Measurements from ENCODE around the gene HERC2.
"Not testable (repeated sequence)": the region's sequence is repeated elsewhere in the genome, so short reads cannot be mapped to it uniquely, and the experiment has no call there.

Gene HERC2

GRCh38 chr15:28289694-28290463 is 32.1 kb downstream of the HERC2 start:
- Mint-ChIP-seq H3K9me3 (peaks cover 9 to 10% of the 10 kb centered on the region in 2 donors), H3K4me1 (peaks cover 12 to 26% of the 10 kb centered on the region in 2 donors), H3K4me3 (no peak overlapping the region), H3K36me3 (peaks cover 54 to 70% of the 10 kb centered on the region in 2 donors), H3K27ac (peak overlapping the region; percentile 33), H3K27me3 (no peaks in the 10 kb centered on the region)
- DNase-seq (no peak), ATAC-seq (replicated peaks) (peak; percentile 24 to 31)

GRCh38 chr15:28288830-28289693 is 32.9 kb downstream of the HERC2 start:
- H3K9me3 Mint-ChIP-seq, H3K27me3 Mint-ChIP-seq: not testable (repeated sequence)
- Mint-ChIP-seq H3K4me3 (peak overlapping the region; percentile 55 to 70), H3K27ac (peak overlapping the region; percentile 33), H3K36me3 (peaks cover 55 to 71% of the 10 kb centered on the region in 2 donors), H3K4me1 (peaks cover 10 to 26% of the 10 kb centered on the region in 2 donors)
- ATAC-seq (replicated peaks) (peak; percentile 92 to 95), DNase-seq (peak; percentile 9)

- not testable (repeated sequence) for H3K4me3 Mint-ChIP-seq; DNase-seq; ATAC-seq (replicated peaks); H3K27ac Mint-ChIP-seq; H3K27me3 Mint-ChIP-seq
- H3K4me1 Mint-ChIP-seq: peaks cover 10 to 35% of the 10 kb centered on the region in 2 donors
- peaks cover 57 to 77% of the 10 kb centered on the region in 2 donors for H3K36me3 Mint-ChIP-seq
- H3K9me3 Mint-ChIP-seq: peaks cover 18 to 19% of the 10 kb centered on the region in 2 donors
These were observed 35.3 kb downstream of the HERC2 start for GRCh38 chr15:28286659-28287058.

- no peak overlapping the region for H3K27ac Mint-ChIP-seq
- no peak overlapping the region for H3K4me3 Mint-ChIP-seq
- DNase-seq: no peak
- H3K4me1 Mint-ChIP-seq: peaks cover 10 to 39% of the 10 kb centered on the region in 2 donors
- peaks cover 58 to 74% of the 10 kb centered on the region in 2 donors for H3K36me3 Mint-ChIP-seq
- ATAC-seq (replicated peaks): no peak
- peaks cover 18 to 19% of the 10 kb centered on the region in 2 donors for H3K9me3 Mint-ChIP-seq
- no peaks in the 10 kb centered on the region for H3K27me3 Mint-ChIP-seq
These were observed 35.9 kb downstream of the HERC2 start for GRCh38 chr15:28286031-28286430.

GRCh38 chr15:28281876-28282275 is 40.1 kb downstream of the HERC2 start:
- H3K9me3 Mint-ChIP-seq: peaks cover 8 to 10% of the 10 kb centered on the region in 2 donors
- H3K27me3 Mint-ChIP-seq: no peaks in the 10 kb centered on the region
- no peak overlapping the region for H3K27ac Mint-ChIP-seq
- ATAC-seq (replicated peaks) (no peak), DNase-seq (no peak)
- H3K36me3 Mint-ChIP-seq: peaks cover 42 to 66% of the 10 kb centered on the region in 2 donors
- H3K4me3 Mint-ChIP-seq: no peak overlapping the region
- H3K4me1 Mint-ChIP-seq: peaks cover 0 to 22% of the 10 kb centered on the region in 2 donors

- H3K4me3 Mint-ChIP-seq: no peak overlapping the region
- H3K4me1 Mint-ChIP-seq: no peaks in the 10 kb centered on the region
- H3K27ac Mint-ChIP-seq: no peak overlapping the region
- no peaks in the 10 kb centered on the region for H3K9me3 Mint-ChIP-seq
- H3K36me3 Mint-ChIP-seq: peaks cover 21 to 47% of the 10 kb centered on the region in 2 donors
- ATAC-seq (replicated peaks): no peak
- H3K27me3 Mint-ChIP-seq: no peaks in the 10 kb centered on the region
- DNase-seq: no peak
These were observed 47.3 kb downstream of the HERC2 start for GRCh38 chr15:28274635-28275034.

GRCh38 chr15:28273873-28274610 is 47.9 kb downstream of the HERC2 start:
- H3K4me1 Mint-ChIP-seq: no peaks in the 10 kb centered on the region

GRCh38 chr15:28273468-28273867 is 48.5 kb downstream of the HERC2 start:
- no peaks in the 10 kb centered on the region for H3K27me3 Mint-ChIP-seq
- H3K4me1 Mint-ChIP-seq: no peaks in the 10 kb centered on the region
- no peak overlapping the region for H3K27ac Mint-ChIP-seq
- no peak overlapping the region for H3K4me3 Mint-ChIP-seq
- DNase-seq (no peak), ATAC-seq (replicated peaks) (no peak)
- H3K36me3 Mint-ChIP-seq: peaks cover 22 to 49% of the 10 kb centered on the region in 2 donors
- no peaks in the 10 kb centered on the region for H3K9me3 Mint-ChIP-seq

More at GRCh38 chr15:28273873-28274610, 47.9 kb downstream of the HERC2 start:
- no peak overlapping the region for H3K4me3 Mint-ChIP-seq
- no peak overlapping the region for H3K27ac Mint-ChIP-seq
- no peaks in the 10 kb centered on the region for H3K27me3 Mint-ChIP-seq
- DNase-seq (no peak), ATAC-seq (replicated peaks) (no peak)
- H3K9me3 Mint-ChIP-seq: no peaks in the 10 kb centered on the region
- H3K36me3 Mint-ChIP-seq: peaks cover 20 to 47% of the 10 kb centered on the region in 2 donors

- Mint-ChIP-seq H3K9me3 (no peaks in the 10 kb centered on the region), H3K36me3 (peaks cover 27 to 53% of the 10 kb centered on the region in 2 donors), H3K27me3 (no peaks in the 10 kb centered on the region), H3K4me1 (no peaks in the 10 kb centered on the region), H3K4me3 (no peak overlapping the region), H3K27ac (no peak overlapping the region)
- DNase-seq: no peak
- ATAC-seq (replicated peaks): no peak
These were observed 49.4 kb downstream of the HERC2 start for GRCh38 chr15:28272587-28272986.

GRCh38 chr15:28271697-28272260 is 50.2 kb downstream of the HERC2 start:
- Mint-ChIP-seq H3K27me3 (no peaks in the 10 kb centered on the region), H3K4me3 (no peak overlapping the region), H3K9me3 (no peaks in the 10 kb centered on the region), H3K36me3 (peaks cover 31 to 58% of the 10 kb centered on the region in 2 donors), H3K4me1 (peaks cover 0 to 2% of the 10 kb centered on the region in 2 donors), H3K27ac (no peak overlapping the region)
- DNase-seq: no peak
- ATAC-seq (replicated peaks): no peak

- Mint-ChIP-seq H3K9me3 (no peaks in the 10 kb centered on the region), H3K4me1 (peaks cover 12 to 13% of the 10 kb centered on the region in 2 donors), H3K27ac (no peak overlapping the region), H3K36me3 (peaks cover 46 to 71% of the 10 kb centered on the region in 2 donors), H3K27me3 (no peaks in the 10 kb centered on the region), H3K4me3 (no peak overlapping the region)
- ATAC-seq (replicated peaks) (no peak), DNase-seq (no peak)
These were observed 52.9 kb downstream of the HERC2 start for GRCh38 chr15:28269097-28269496.

GRCh38 chr15:28267727-28268126 is 54.3 kb downstream of the HERC2 start:
- no peak for DNase-seq
- Mint-ChIP-seq H3K36me3 (peaks cover 46 to 74% of the 10 kb centered on the region in 2 donors), H3K4me3 (no peak overlapping the region), H3K27ac (peak overlapping the region; percentile 37), H3K9me3 (no peaks in the 10 kb centered on the region), H3K4me1 (peaks cover 12 to 13% of the 10 kb centered on the region in 2 donors), H3K27me3 (no peaks in the 10 kb centered on the region)
- no peak for ATAC-seq (replicated peaks)

- ATAC-seq (replicated peaks): peak; percentile 79 to 80
- DNase-seq: no peak
- Mint-ChIP-seq H3K4me3 (no peak overlapping the region), H3K27me3 (no peaks in the 10 kb centered on the region), H3K36me3 (peaks cover 57 to 74% of the 10 kb centered on the region in 2 donors), H3K4me1 (peaks cover 12 to 20% of the 10 kb centered on the region in 2 donors), H3K27ac (peak overlapping the region; percentile 73), H3K9me3 (no peaks in the 10 kb centered on the region)
These were observed 56.5 kb downstream of the HERC2 start for GRCh38 chr15:28265334-28266019.
